ENCODE measurements around the gene CEACAM1. TPM values are rescaled to one million over a fixed set of nuclear protein-coding genes. Genes with fewer than 3 reads are reported as not detected.

CEACAM1 gene
- total RNA-seq, 1 experiment from 2014 or later, result 2.0 TPM

DNA sequence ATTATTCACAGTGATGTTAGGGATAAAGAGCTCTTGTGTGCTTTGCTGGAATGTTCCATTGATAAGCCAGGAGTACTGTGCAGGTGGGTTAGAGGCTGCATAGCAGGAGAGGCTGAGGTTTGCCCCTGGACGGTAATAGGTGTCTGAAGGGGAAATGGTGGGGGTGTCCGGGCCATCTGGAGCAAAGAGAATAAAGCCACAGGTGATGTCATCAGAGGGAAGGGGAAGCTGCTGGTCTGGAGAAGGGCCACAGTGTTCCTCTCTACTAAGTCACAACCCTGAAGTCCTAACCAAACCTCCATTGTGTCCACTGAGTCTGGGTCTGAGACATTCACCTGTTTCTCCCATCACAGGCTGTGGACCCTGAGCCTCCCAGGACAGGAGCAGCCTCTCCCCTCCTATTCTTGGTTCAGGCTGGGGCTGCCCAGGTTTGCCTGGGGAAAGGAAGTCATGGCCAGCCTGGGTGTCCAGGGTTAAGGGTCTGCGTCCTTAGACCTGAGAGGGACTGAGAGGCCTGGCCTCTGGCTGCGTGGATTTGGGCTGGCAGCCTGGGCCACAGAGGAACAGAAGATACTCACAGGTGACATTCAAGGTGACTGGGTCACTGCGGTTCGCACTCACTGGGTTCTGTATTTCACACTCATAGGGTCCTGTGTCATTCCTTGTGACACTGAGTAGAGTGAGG, 6.8 kb downstream of the CEACAM1 start (continued):
- TF ChIP-seq, protein P1, sequence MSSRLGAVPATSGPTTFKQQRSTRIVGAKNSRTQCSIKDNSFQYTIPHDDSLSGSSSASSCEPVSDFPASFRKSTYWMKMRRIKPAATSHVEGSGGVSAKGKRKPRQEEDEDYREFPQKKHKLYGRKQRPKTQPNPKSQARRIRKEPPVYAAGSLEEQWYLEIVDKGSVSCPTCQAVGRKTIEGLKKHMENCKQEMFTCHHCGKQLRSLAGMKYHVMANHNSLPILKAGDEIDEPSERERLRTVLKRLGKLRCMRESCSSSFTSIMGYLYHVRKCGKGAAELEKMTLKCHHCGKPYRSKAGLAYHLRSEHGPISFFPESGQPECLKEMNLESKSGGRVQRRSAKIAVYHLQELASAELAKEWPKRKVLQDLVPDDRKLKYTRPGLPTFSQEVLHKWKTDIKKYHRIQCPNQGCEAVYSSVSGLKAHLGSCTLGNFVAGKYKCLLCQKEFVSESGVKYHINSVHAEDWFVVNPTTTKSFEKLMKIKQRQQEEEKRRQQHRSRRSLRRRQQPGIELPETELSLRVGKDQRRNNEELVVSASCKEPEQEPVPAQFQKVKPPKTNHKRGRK (CRISPR knock-in tag; IDR thresholded peaks at IDR 0.05; ENCODE audit: borderline replicate concordance), result no peak
- TF ChIP-seq NR1H2 (CRISPR knock-in tag; IDR thresholded peaks at IDR 0.05) (no peak), CREM (CRISPR knock-in tag; IDR thresholded peaks at IDR 0.05) (no peak)

DNA sequence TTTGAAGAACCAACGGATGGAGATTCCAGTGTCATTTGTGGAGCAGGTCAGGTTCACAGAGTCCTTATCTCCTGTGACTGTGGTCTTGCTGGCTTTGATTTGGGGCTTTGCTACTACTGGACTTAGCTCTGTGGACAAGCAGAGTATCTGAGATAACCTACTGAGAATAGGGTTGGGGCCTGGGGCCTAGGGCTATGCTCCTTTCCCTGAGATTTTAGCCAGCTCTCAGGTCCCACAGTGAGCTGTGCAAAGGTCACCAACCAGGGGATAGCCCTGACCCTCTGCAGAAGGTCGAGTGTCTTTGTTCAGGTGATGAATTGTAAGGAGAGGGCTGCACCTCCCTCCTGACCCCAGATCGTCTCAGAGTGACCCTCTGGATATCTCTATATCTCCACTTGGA, 9.2 kb downstream of the CEACAM1 start:
- CTCF ChIA-PET, result interaction anchor here (0.7 to 2.2 kb wide), 8 partner anchors 10 to 871 kb away, joined by 3 to 9 read pairs (median 4); partner anchors contain the start of gene CEACAM1
- DNase-seq (ENCODE audit: low spot score), result no peak
- H3K9me3 Mint-ChIP-seq, result peaks cover 7% of the 10 kb centered on the region; the same call in 1 of the 2 replicates
- H3K27me3 Mint-ChIP-seq (ENCODE audit: low read depth), result no peaks in the 10 kb centered on the region; the same call in 1 of the 2 replicates
- H3K4me1 Mint-ChIP-seq, result peaks cover 5% of the 10 kb centered on the region
- no peaks in the 10 kb centered on the region for H3K36me3 Mint-ChIP-seq
- no peak for TF ChIP-seq TP53 (CRISPR knock-in tag; IDR thresholded peaks at IDR 0.05)
- no peak for TF ChIP-seq CREM (CRISPR knock-in tag; IDR thresholded peaks at IDR 0.05)
- TF ChIP-seq, protein P2, sequence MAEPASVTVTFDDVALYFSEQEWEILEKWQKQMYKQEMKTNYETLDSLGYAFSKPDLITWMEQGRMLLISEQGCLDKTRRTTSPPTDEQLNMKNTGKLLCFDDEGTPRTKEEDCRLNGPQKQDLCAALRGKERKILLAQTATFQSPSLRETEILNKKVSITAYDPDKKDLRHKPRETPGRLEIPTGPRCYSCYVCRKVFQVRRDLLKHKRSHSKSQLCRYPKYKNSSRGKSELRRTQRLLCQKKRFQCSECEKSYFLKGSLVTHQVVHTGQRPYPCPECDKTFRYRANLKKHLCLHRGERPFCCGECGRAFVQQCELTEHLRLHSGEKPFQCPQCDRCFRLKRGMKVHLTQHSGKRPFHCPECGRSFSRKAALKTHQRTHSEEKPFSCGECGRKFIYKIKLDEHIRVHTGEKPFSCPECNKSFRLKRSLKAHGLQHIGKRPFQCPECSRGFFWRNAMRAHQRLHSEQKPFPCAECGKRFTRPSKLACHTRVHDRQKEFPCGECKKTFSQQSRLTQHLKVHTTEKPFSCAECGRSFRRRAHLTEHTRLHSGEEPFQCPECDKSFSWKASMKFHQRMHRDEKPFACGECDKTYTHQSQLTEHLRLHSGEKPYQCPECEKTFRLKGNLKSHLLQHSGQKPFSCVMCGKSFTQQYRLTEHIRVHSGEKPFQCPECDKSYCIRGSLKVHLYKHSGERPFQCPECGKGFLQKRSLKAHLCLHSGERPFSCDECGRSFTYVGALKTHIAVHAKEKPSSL (CRISPR knock-in tag; conservative IDR thresholded peaks at IDR 0.05), result no peak
- no peak overlapping the region for H3K4me3 Mint-ChIP-seq
- POLR2A ChIA-PET, result no interaction called here
- H3K27ac Mint-ChIP-seq, result no peak overlapping the region
- no peak for ATAC-seq

DNA sequence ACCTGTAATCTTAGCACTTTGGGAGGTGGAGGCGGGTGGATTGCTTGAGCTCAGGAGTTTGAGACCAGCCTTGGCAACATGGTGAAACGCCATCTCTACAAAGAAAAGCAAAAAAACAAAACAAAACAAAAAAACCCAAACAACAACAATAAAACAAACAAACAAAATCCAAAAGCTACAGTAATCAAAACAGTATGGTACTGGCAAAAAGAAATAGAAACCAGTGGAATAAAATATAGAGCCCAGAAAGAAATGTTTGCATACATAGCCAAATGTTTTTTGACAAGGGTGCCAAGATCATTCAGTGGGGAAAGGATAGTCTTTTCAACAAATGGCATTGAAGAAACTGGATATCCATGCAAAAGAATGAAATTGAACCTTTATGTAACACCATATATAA, 11.5 kb downstream of the CEACAM1 start:
- H3K9me3 Mint-ChIP-seq, result peaks cover 7% of the 10 kb centered on the region; the same call in 1 of the 2 replicates
- TF ChIP-seq GTF2I (CRISPR knock-in tag; conservative IDR thresholded peaks at IDR 0.05) (peak; percentile 60; the same call in 1 of the 2 replicates), ZNF396 (CRISPR knock-in tag; IDR thresholded peaks at IDR 0.05; ENCODE audit: borderline replicate concordance) (peak; percentile 8; the same call in 1 of the 2 replicates), JAZF1 (CRISPR knock-in tag; IDR thresholded peaks at IDR 0.05) (no peak), NFATC4 (CRISPR knock-in tag; IDR thresholded peaks at IDR 0.05) (no peak), NR2C2 (CRISPR knock-in tag; IDR thresholded peaks at IDR 0.05) (no peak), EMX1 (CRISPR knock-in tag; IDR thresholded peaks at IDR 0.05) (no peak), ELF4 (CRISPR knock-in tag; IDR thresholded peaks at IDR 0.05; ENCODE audit: low read depth) (no peak), PRRX2 (CRISPR knock-in tag; IDR thresholded peaks at IDR 0.05) (no peak)
- TF ChIP-seq, protein P3, sequence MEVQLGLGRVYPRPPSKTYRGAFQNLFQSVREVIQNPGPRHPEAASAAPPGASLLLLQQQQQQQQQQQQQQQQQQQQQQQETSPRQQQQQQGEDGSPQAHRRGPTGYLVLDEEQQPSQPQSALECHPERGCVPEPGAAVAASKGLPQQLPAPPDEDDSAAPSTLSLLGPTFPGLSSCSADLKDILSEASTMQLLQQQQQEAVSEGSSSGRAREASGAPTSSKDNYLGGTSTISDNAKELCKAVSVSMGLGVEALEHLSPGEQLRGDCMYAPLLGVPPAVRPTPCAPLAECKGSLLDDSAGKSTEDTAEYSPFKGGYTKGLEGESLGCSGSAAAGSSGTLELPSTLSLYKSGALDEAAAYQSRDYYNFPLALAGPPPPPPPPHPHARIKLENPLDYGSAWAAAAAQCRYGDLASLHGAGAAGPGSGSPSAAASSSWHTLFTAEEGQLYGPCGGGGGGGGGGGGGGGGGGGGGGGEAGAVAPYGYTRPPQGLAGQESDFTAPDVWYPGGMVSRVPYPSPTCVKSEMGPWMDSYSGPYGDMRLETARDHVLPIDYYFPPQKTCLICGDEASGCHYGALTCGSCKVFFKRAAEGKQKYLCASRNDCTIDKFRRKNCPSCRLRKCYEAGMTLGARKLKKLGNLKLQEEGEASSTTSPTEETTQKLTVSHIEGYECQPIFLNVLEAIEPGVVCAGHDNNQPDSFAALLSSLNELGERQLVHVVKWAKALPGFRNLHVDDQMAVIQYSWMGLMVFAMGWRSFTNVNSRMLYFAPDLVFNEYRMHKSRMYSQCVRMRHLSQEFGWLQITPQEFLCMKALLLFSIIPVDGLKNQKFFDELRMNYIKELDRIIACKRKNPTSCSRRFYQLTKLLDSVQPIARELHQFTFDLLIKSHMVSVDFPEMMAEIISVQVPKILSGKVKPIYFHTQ (CRISPR knock-in tag; IDR thresholded peaks at IDR 0.05), result no peak
- TF ChIP-seq, protein P4, sequence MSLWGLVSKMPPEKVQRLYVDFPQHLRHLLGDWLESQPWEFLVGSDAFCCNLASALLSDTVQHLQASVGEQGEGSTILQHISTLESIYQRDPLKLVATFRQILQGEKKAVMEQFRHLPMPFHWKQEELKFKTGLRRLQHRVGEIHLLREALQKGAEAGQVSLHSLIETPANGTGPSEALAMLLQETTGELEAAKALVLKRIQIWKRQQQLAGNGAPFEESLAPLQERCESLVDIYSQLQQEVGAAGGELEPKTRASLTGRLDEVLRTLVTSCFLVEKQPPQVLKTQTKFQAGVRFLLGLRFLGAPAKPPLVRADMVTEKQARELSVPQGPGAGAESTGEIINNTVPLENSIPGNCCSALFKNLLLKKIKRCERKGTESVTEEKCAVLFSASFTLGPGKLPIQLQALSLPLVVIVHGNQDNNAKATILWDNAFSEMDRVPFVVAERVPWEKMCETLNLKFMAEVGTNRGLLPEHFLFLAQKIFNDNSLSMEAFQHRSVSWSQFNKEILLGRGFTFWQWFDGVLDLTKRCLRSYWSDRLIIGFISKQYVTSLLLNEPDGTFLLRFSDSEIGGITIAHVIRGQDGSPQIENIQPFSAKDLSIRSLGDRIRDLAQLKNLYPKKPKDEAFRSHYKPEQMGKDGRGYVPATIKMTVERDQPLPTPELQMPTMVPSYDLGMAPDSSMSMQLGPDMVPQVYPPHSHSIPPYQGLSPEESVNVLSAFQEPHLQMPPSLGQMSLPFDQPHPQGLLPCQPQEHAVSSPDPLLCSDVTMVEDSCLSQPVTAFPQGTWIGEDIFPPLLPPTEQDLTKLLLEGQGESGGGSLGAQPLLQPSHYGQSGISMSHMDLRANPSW (CRISPR knock-in tag; conservative IDR thresholded peaks at IDR 0.05; ENCODE audit: low read depth), result no peak
- TF ChIP-seq, protein P5, sequence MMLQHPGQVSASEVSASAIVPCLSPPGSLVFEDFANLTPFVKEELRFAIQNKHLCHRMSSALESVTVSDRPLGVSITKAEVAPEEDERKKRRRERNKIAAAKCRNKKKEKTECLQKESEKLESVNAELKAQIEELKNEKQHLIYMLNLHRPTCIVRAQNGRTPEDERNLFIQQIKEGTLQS (CRISPR knock-in tag; conservative IDR thresholded peaks at IDR 0.05), result no peak
- TF ChIP-seq, protein P1 (CRISPR knock-in tag; IDR thresholded peaks at IDR 0.05; ENCODE audit: borderline replicate concordance), result no peak
- TF ChIP-seq, protein P6, sequence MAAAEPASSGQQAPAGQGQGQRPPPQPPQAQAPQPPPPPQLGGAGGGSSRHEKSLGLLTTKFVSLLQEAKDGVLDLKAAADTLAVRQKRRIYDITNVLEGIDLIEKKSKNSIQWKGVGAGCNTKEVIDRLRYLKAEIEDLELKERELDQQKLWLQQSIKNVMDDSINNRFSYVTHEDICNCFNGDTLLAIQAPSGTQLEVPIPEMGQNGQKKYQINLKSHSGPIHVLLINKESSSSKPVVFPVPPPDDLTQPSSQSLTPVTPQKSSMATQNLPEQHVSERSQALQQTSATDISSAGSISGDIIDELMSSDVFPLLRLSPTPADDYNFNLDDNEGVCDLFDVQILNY (CRISPR knock-in tag; IDR thresholded peaks at IDR 0.05), result no peak
- CTCF ChIA-PET, result interaction anchor here (1.1 kb wide), 3 partner anchors 12 to 97 kb away, joined by 3 to 5 read pairs (median 4); no protein-coding TSS in a partner anchor
- no peaks in the 10 kb centered on the region for H3K36me3 Mint-ChIP-seq
- DNase-seq (ENCODE audit: low spot score), result no peak
- peaks cover 2% of the 10 kb centered on the region for H3K27me3 Mint-ChIP-seq (ENCODE audit: low read depth)
- H3K27ac Mint-ChIP-seq, result no peak overlapping the region
- POLR2A ChIA-PET, result no interaction called here
- no peak for ATAC-seq
- H3K4me1 Mint-ChIP-seq, result peaks cover 21% of the 10 kb centered on the region
- H3K4me3 Mint-ChIP-seq, result no peak overlapping the region

Measured in WTC11 (cell line).